ENCODE measurements around the gene PXYLP1.

PXYLP1 gene

GRCh38 chr3:141246958-141247301 is 15.3 kb downstream of the PXYLP1 start:
- H3K36me3 ChIP-seq (ENCODE audit: control insufficient read depth, insufficient read depth, low read length) = no peaks in the 10 kb centered on the region
- H3K9me3 ChIP-seq (ENCODE audit: control insufficient read depth, low read length) = no peaks in the 10 kb centered on the region
- H3K27me3 ChIP-seq (replicated peaks; ENCODE audit: control insufficient read depth, insufficient read depth, low read length, poor library complexity, severe bottlenecking) = no peaks in the 10 kb centered on the region
- H3K4me1 ChIP-seq (ENCODE audit: control insufficient read depth, insufficient read depth, low read length, poor library complexity, severe bottlenecking) = peaks cover 3% of the 10 kb centered on the region
- H3K4me3 ChIP-seq (ENCODE audit: insufficient read depth, low read depth, low read length, poor library complexity, severe bottlenecking) = no peak overlapping the region
- DNase-seq = no peak
- H3K27ac ChIP-seq (ENCODE audit: insufficient read depth, low read length, poor library complexity, severe bottlenecking) = no peak overlapping the region

DNA sequence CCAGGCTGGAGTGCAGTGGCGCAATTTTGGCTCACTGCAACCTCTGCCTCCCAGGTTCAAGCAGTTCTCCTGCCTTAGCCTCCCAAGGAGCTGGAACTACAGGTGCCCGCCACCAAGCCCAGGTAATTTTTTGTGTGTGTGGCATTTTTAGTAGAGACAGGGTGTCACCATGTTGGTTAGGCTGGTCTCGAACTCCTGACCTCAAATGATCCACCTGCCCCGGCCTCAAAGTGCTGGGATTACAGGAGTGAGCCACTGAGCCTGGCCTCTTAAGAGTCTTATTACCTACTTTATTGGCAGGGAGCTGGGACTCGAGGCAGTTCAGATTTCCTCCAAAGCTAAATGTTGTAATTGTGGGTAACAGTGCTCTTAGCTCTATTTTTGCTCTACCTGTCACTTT is 16.4 kb downstream of the PXYLP1 start:
- no peaks in the 10 kb centered on the region for H3K4me1 ChIP-seq (ENCODE audit: control insufficient read depth, insufficient read depth, low read length, poor library complexity, severe bottlenecking)
- no peak overlapping the region for H3K4me3 ChIP-seq (ENCODE audit: insufficient read depth, low read depth, low read length, poor library complexity, severe bottlenecking)
- H3K36me3 ChIP-seq (ENCODE audit: control insufficient read depth, insufficient read depth, low read length) = no peaks in the 10 kb centered on the region
- no peak overlapping the region for H3K27ac ChIP-seq (ENCODE audit: insufficient read depth, low read length, poor library complexity, severe bottlenecking)
- H3K9me3 ChIP-seq (ENCODE audit: control insufficient read depth, low read length) = no peaks in the 10 kb centered on the region
- no peak for DNase-seq
- no peaks in the 10 kb centered on the region for H3K27me3 ChIP-seq (replicated peaks; ENCODE audit: control insufficient read depth, insufficient read depth, low read length, poor library complexity, severe bottlenecking)

- Histone ChIP-seq H3K27me3 (replicated peaks; ENCODE audit: control insufficient read depth, insufficient read depth, low read length, poor library complexity, severe bottlenecking) (no peaks in the 10 kb centered on the region), H3K36me3 (ENCODE audit: control insufficient read depth, insufficient read depth, low read length) (no peaks in the 10 kb centered on the region), H3K4me3 (ENCODE audit: insufficient read depth, low read depth, low read length, poor library complexity, severe bottlenecking) (no peak overlapping the region), H3K9me3 (ENCODE audit: control insufficient read depth, low read length) (no peaks in the 10 kb centered on the region), H3K4me1 (ENCODE audit: control insufficient read depth, insufficient read depth, low read length, poor library complexity, severe bottlenecking) (no peaks in the 10 kb centered on the region), H3K27ac (ENCODE audit: insufficient read depth, low read length, poor library complexity, severe bottlenecking) (no peak overlapping the region)
- no peak for DNase-seq
These were observed 17.4 kb downstream of the PXYLP1 start for GRCh38 chr3:141249041-141249440.

GRCh38 chr3:141250342-141250741 is 18.7 kb downstream of the PXYLP1 start:
- Histone ChIP-seq H3K36me3 (ENCODE audit: control insufficient read depth, insufficient read depth, low read length) (no peaks in the 10 kb centered on the region), H3K9me3 (ENCODE audit: control insufficient read depth, low read length) (no peaks in the 10 kb centered on the region), H3K27me3 (replicated peaks; ENCODE audit: control insufficient read depth, insufficient read depth, low read length, poor library complexity, severe bottlenecking) (no peaks in the 10 kb centered on the region), H3K4me3 (ENCODE audit: insufficient read depth, low read depth, low read length, poor library complexity, severe bottlenecking) (no peak overlapping the region), H3K4me1 (ENCODE audit: control insufficient read depth, insufficient read depth, low read length, poor library complexity, severe bottlenecking) (no peaks in the 10 kb centered on the region), H3K27ac (ENCODE audit: insufficient read depth, low read length, poor library complexity, severe bottlenecking) (no peak overlapping the region)
- DNase-seq = no peak

- no peak overlapping the region for H3K4me3 ChIP-seq (ENCODE audit: insufficient read depth, low read depth, low read length, poor library complexity, severe bottlenecking)
- H3K36me3 ChIP-seq (ENCODE audit: control insufficient read depth, insufficient read depth, low read length) = no peaks in the 10 kb centered on the region
- no peak overlapping the region for H3K27ac ChIP-seq (ENCODE audit: insufficient read depth, low read length, poor library complexity, severe bottlenecking)
- no peak for DNase-seq
- no peaks in the 10 kb centered on the region for H3K9me3 ChIP-seq (ENCODE audit: control insufficient read depth, low read length)
- no peaks in the 10 kb centered on the region for H3K4me1 ChIP-seq (ENCODE audit: control insufficient read depth, insufficient read depth, low read length, poor library complexity, severe bottlenecking)
- no peaks in the 10 kb centered on the region for H3K27me3 ChIP-seq (replicated peaks; ENCODE audit: control insufficient read depth, insufficient read depth, low read length, poor library complexity, severe bottlenecking)
These were observed 19.2 kb downstream of the PXYLP1 start for GRCh38 chr3:141250828-141251227.

GRCh38 chr3:141253326-141253725 is 21.7 kb downstream of the PXYLP1 start:
- Histone ChIP-seq H3K4me3 (ENCODE audit: insufficient read depth, low read depth, low read length, poor library complexity, severe bottlenecking) (no peak overlapping the region), H3K36me3 (ENCODE audit: control insufficient read depth, insufficient read depth, low read length) (no peaks in the 10 kb centered on the region), H3K4me1 (ENCODE audit: control insufficient read depth, insufficient read depth, low read length, poor library complexity, severe bottlenecking) (no peaks in the 10 kb centered on the region), H3K27ac (ENCODE audit: insufficient read depth, low read length, poor library complexity, severe bottlenecking) (no peak overlapping the region), H3K27me3 (replicated peaks; ENCODE audit: control insufficient read depth, insufficient read depth, low read length, poor library complexity, severe bottlenecking) (no peaks in the 10 kb centered on the region), H3K9me3 (ENCODE audit: control insufficient read depth, low read length) (no peaks in the 10 kb centered on the region)
- no peak for DNase-seq

GRCh38 chr3:141253811-141254210 is 22.2 kb downstream of the PXYLP1 start:
- Histone ChIP-seq H3K27me3 (replicated peaks; ENCODE audit: control insufficient read depth, insufficient read depth, low read length, poor library complexity, severe bottlenecking) (no peaks in the 10 kb centered on the region), H3K4me3 (ENCODE audit: insufficient read depth, low read depth, low read length, poor library complexity, severe bottlenecking) (no peak overlapping the region), H3K4me1 (ENCODE audit: control insufficient read depth, insufficient read depth, low read length, poor library complexity, severe bottlenecking) (no peaks in the 10 kb centered on the region), H3K9me3 (ENCODE audit: control insufficient read depth, low read length) (no peaks in the 10 kb centered on the region), H3K27ac (ENCODE audit: insufficient read depth, low read length, poor library complexity, severe bottlenecking) (no peak overlapping the region), H3K36me3 (ENCODE audit: control insufficient read depth, insufficient read depth, low read length) (no peaks in the 10 kb centered on the region)
- DNase-seq = no peak

GRCh38 chr3:141255137-141255845 is 23.7 kb downstream of the PXYLP1 start:
- no peak for DNase-seq
- Histone ChIP-seq H3K27ac (ENCODE audit: insufficient read depth, low read length, poor library complexity, severe bottlenecking) (no peak overlapping the region), H3K9me3 (ENCODE audit: control insufficient read depth, low read length) (no peaks in the 10 kb centered on the region), H3K36me3 (ENCODE audit: control insufficient read depth, insufficient read depth, low read length) (no peaks in the 10 kb centered on the region), H3K4me1 (ENCODE audit: control insufficient read depth, insufficient read depth, low read length, poor library complexity, severe bottlenecking) (no peaks in the 10 kb centered on the region), H3K27me3 (replicated peaks; ENCODE audit: control insufficient read depth, insufficient read depth, low read length, poor library complexity, severe bottlenecking) (no peaks in the 10 kb centered on the region), H3K4me3 (ENCODE audit: insufficient read depth, low read depth, low read length, poor library complexity, severe bottlenecking) (no peak overlapping the region)

GRCh38 chr3:141255846-141256261 is 24.2 kb downstream of the PXYLP1 start:
- H3K4me3 ChIP-seq (ENCODE audit: insufficient read depth, low read depth, low read length, poor library complexity, severe bottlenecking) = no peak overlapping the region
- no peaks in the 10 kb centered on the region for H3K36me3 ChIP-seq (ENCODE audit: control insufficient read depth, insufficient read depth, low read length)
- no peak overlapping the region for H3K27ac ChIP-seq (ENCODE audit: insufficient read depth, low read length, poor library complexity, severe bottlenecking)
- H3K4me1 ChIP-seq (ENCODE audit: control insufficient read depth, insufficient read depth, low read length, poor library complexity, severe bottlenecking) = no peaks in the 10 kb centered on the region
- no peaks in the 10 kb centered on the region for H3K27me3 ChIP-seq (replicated peaks; ENCODE audit: control insufficient read depth, insufficient read depth, low read length, poor library complexity, severe bottlenecking)
- H3K9me3 ChIP-seq (ENCODE audit: control insufficient read depth, low read length) = no peaks in the 10 kb centered on the region
- DNase-seq = peak in 1 of 3 donors; percentile 11

DNA sequence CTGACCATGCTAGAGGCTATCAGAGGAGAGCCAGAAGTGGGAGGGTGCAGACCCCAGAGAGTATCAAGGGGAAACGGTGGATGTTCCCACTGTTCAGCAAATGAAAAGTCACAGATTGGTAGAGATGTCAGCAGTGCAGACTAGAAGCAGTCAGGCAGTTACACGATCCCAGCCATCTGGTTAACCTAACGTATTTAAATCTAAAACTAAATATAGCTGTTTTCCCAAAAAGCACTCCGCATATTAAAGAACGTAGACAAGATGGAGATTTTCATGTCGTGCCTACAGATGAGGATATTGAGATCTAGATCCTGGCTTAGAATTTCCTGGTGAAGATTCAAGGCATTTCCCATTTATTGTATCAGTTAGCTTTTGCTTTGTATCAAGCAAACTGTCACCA is 25.2 kb downstream of the PXYLP1 start:
- no peak for DNase-seq
- no peaks in the 10 kb centered on the region for H3K9me3 ChIP-seq (ENCODE audit: control insufficient read depth, low read length)
- no peak overlapping the region for H3K27ac ChIP-seq (ENCODE audit: insufficient read depth, low read length, poor library complexity, severe bottlenecking)
- no peak overlapping the region for H3K4me3 ChIP-seq (ENCODE audit: insufficient read depth, low read depth, low read length, poor library complexity, severe bottlenecking)
- H3K27me3 ChIP-seq (replicated peaks; ENCODE audit: control insufficient read depth, insufficient read depth, low read length, poor library complexity, severe bottlenecking) = no peaks in the 10 kb centered on the region
- no peaks in the 10 kb centered on the region for H3K36me3 ChIP-seq (ENCODE audit: control insufficient read depth, insufficient read depth, low read length)
- no peaks in the 10 kb centered on the region for H3K4me1 ChIP-seq (ENCODE audit: control insufficient read depth, insufficient read depth, low read length, poor library complexity, severe bottlenecking)
